Ovary (tissue), 9 donors: Measurements from ENCODE around the gene URM1. TPM values are rescaled to one million over a fixed set of nuclear protein-coding genes. Genes with fewer than 3 reads are reported as not detected.

ENCODE experiments used
- DNase-seq, 5 donors: peaks; one replicate each; pipeline ENCODE4 v3.0.0-alpha.2; 2019 to 2020
- H3K27ac ChIP-seq, 2 donors: fragments of 200-600 bp; one replicate each; pipeline versions ENCODE4 v1.5.1 to v1.8.0; 2019 to 2022
- H3K27me3 ChIP-seq: fragments of 200-600 bp; one replicate; pipeline ENCODE4 v1.8.0; 2022
- H3K36me3 ChIP-seq: fragments of 200-600 bp; sonication (generic); one replicate; pipeline ENCODE4 v1.5.1; 2019
- H3K4me1 ChIP-seq: one replicate; pipeline ENCODE4 v1.8.1; 2013; ENCODE audit warnings: mild to moderate bottlenecking, moderate library complexity; ENCODE audit not compliant: insufficient read depth
- H3K4me3 ChIP-seq: fragments of 200-600 bp; sonication (generic); one replicate; pipeline ENCODE4 v1.5.1; 2017
- H3K9me3 ChIP-seq, 2 donors: fragments of 200-600 bp in 1 of 2; sonication (generic) in 1 of 2; one replicate each; pipeline versions ENCODE4 v1.5.1 to v1.8.1; 2013 to 2019; ENCODE audit warnings: mild to moderate bottlenecking in 1 of 2, moderate library complexity in 1 of 2
- EP300 ChIP-seq: sonication (generic); formaldehyde crosslinking; IDR thresholded peaks from one replicate; pipeline ENCODE4 v1.6.1; 2017; ENCODE audit warnings: antibody characterized with exemption
- POLR2A ChIP-seq: fragments of 450-650 bp; IDR thresholded peaks from one replicate; pipeline ENCODE4 v1.6.1; 2017; ENCODE audit warnings: antibody characterized with exemption, mild to moderate bottlenecking, moderate library complexity
- WGBS, 3 donors: extraction: QIAGEN DNeasy Blood & Tissue Kit in 1 of 3; methylation state at CpG; one replicate each; pipeline versions ENCODE4 v1.1.5 to v1.1.7; 2013 to 2017; 5-methylcytosine and 5-hydroxymethylcytosine counted together
- intact Hi-C, 4 donors: fragments of 100-400 bp; cut with DNase I; formaldehyde crosslinking; loops; one replicate each; pipeline versions ENCODE4 v1.11.0 to v1.15.1; 2022 to 2023
- microRNA counts: library from miRNA; unstranded; fragments of <30 nt; microRNA quantifications from one replicate; lab custom pipeline; 2016
- microRNA-seq, 3 donors: library from miRNA; unstranded; fragments of <30 nt; microRNA quantifications; one replicate each; pipeline versions ENCODE4 to v1.2.0, GENCODE V29; 2019 to 2020
- polyA plus RNA-seq, 2 donors: library from polyadenylated mRNA; stranded (reverse); fragments of 200-250 nt in 1 of 2; fragments of 350-450 nt in 1 of 2; fragmentation: Illumina TruSeq in 1 of 2; extraction: RNeasy Lipid Tissue Mini Kit (QIAGEN cat#74804) in 1 of 2; gene quantifications; one replicate each; pipeline ENCODE4 v1.2.3, GENCODE V29; 2013 to 2014
- total RNA-seq, 7 donors: library from RNA; depleted of rRNA in 2 of 7; stranded (reverse); fragments of >200 nt in 2 of 7; fragmentation: NEBNext Ultra II Directional in 3 of 7; extraction: Animal tissue kit (Norgen Biotek cat#: 25700) in 3 of 7; gene quantifications; one replicate each; pipeline versions ENCODE4 v1.1.0 to v1.2.4, GENCODE V29; 2016 to 2023
- TF ChIP-seq, protein P1 (sequence below), 3 donors: fragments of 450-650 bp in 2 of 3; fragments of 200-600 bp in 1 of 3; IDR thresholded peaks; one replicate each; pipeline versions ENCODE4 v1.5.1 to v1.8.0; 2016 to 2022; ENCODE audit warnings: antibody characterized with exemption in 3 of 3, mild to moderate bottlenecking in 1 of 3
- donor health status: DM: no; HTN: no; CAD: no; lungs with moderate emphysema.
- donor health status: DM: no; HTN: no; CAD: no.
- donor health status: Bipolar disorder and iron deficiency.
- donor health status: DM: yes; HTN: yes; CAD: no.
- donor health status: DM: no; HTN: no; CAD: no.
- donor health status: DM: yes; HTN: yes; CAD: no.

URM1 gene
- total and polyA plus RNA-seq, 9 donors, result 20.5 to 51.4 (median 36.0) TPM

GRCh38 chr9:128435611-128436010 is 64.4 kb downstream of the URM1 start:
- TF ChIP-seq, protein P1, sequence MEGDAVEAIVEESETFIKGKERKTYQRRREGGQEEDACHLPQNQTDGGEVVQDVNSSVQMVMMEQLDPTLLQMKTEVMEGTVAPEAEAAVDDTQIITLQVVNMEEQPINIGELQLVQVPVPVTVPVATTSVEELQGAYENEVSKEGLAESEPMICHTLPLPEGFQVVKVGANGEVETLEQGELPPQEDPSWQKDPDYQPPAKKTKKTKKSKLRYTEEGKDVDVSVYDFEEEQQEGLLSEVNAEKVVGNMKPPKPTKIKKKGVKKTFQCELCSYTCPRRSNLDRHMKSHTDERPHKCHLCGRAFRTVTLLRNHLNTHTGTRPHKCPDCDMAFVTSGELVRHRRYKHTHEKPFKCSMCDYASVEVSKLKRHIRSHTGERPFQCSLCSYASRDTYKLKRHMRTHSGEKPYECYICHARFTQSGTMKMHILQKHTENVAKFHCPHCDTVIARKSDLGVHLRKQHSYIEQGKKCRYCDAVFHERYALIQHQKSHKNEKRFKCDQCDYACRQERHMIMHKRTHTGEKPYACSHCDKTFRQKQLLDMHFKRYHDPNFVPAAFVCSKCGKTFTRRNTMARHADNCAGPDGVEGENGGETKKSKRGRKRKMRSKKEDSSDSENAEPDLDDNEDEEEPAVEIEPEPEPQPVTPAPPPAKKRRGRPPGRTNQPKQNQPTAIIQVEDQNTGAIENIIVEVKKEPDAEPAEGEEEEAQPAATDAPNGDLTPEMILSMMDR (IDR thresholded peaks at IDR 0.05), result no peak
- TF ChIP-seq POLR2A (no peak), EP300 (no peak)
- Histone ChIP-seq H3K9me3 (no peaks in the 10 kb centered on the region), H3K36me3 (no peaks in the 10 kb centered on the region), H3K27me3 (no peaks in the 10 kb centered on the region), H3K4me3 (no peak overlapping the region), H3K4me1 (peaks cover 4% of the 10 kb centered on the region), H3K27ac (no peak overlapping the region)
- 85 to 95% (median 86%) methylated on average over 18 of the region's 18 CpGs for whole genome bisulfite sequencing, 3 donors
- DNase-seq, result no peak
- intact Hi-C loops, result no loop called here

DNA sequence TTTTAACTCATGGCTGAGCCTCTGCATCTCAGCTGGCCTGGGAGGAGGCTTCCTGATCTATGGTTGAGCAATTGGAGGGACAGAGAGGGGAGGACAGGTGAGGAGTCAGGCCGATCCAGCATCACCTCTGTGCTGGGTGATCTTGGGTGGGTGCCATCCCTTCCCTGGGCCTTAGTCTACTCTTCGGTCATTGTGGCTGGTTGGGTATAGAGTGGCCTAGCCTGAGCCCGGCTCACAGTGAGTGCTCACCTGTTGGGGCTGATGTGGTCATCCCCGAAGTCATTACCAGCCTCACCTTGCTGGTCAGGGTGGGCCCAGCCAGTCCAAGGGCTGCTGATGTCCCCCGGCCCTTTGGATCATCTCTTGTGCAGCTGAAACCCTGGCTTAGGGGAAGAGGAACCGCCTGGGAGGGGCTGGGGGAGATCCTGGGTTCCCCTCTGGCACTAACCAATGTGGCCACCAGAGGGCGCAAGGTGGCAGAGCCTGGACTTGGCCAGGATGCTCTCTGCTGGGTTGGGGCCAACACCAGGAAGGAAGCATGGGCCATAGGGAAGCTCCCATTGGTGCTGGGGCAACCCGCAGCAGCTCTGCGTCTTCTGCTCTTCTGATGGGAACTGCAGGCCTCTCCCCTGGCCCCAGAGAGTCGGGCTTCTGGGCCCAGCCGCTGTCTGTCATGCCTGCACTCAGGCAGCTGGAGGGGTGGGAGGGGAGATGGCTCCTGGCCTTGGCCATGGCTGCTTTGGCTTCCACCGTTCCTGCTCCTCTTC is 67.4 kb downstream of the URM1 start:
- Histone ChIP-seq H3K27ac (no peak overlapping the region), H3K9me3 (no peaks in the 10 kb centered on the region), H3K4me3 (no peak overlapping the region), H3K27me3 (no peaks in the 10 kb centered on the region), H3K4me1 (peaks cover 4% of the 10 kb centered on the region), H3K36me3 (no peaks in the 10 kb centered on the region)
- WGBS, 3 donors, result 28 to 33% (median 33%) methylated on average over 11 to 12 of the region's 12 CpGs
- DNase-seq, result peak; percentile 86 to 93 (median 90)
- TF ChIP-seq EP300, result no peak
- TF ChIP-seq, protein P1 (IDR thresholded peaks at IDR 0.05), result peak; percentile 88 to 97 (median 89)
- no peak for TF ChIP-seq POLR2A
- intact Hi-C loops, result no loop called here

GRCh38 chr9:128439273-128439672 is 68.1 kb downstream of the URM1 start:
- H3K27ac ChIP-seq, result no peak overlapping the region
- no peaks in the 10 kb centered on the region for H3K27me3 ChIP-seq
- no peaks in the 10 kb centered on the region for H3K9me3 ChIP-seq
- WGBS, 3 donors, result 55 to 61% (median 58%) methylated on average over 7 of the region's 7 CpGs
- H3K4me3 ChIP-seq, result no peak overlapping the region
- TF ChIP-seq POLR2A (no peak), EP300 (no peak)
- TF ChIP-seq, protein P1 (IDR thresholded peaks at IDR 0.05), result no peak
- H3K36me3 ChIP-seq, result no peaks in the 10 kb centered on the region
- intact Hi-C loops, result no loop called here
- no peak for DNase-seq
- H3K4me1 ChIP-seq, result peaks cover 4% of the 10 kb centered on the region

MicroRNA genes within 50 kb of the gene (microRNA counts, 767-probe panel; counts per million panel counts)
- 530 counts per million, percentile 78 among the panel's probes with 10 or more counts for microRNA hsa-miR-219-2-3p (lab: Ali Mortazavi, UCI)

Small RNAs within 50 kb of the gene (microRNA-seq; reads per million reads assigned to microRNA genes)
- gene MIR219B, result 0 reads per million in 3 donors

Other genes with a start within 250 kb of the URM1 start
- gene PTGES2, start 243.6 kb upstream of the URM1 start, total RNA-seq, result 10 to 100 TPM; 33.7 to 69.5 (median 61.3) TPM
- gene PTGES2, start 243.6 kb upstream of the URM1 start, polyA plus RNA-seq, result 10 to 100 TPM; 19.6 to 33.8 TPM
- gene LCN2, start 221.9 kb upstream of the URM1 start, total RNA-seq, result 10 to 100 TPM in 2 of 7 donors, 1 to 10 TPM in 3, under 1 TPM in 1, not detected in 1; 0.33 to 19.5 (median 4.3) TPM
- gene LCN2, start 221.9 kb upstream of the URM1 start, polyA plus RNA-seq, result under 1 TPM in 1 of 2 donors, not detected in 1; 0.46 TPM
- 100 to 1,000 TPM in 1 of 7 donors, 10 to 100 TPM in 6; 17.9 to 210 (median 31.7) TPM for gene BBLN, start 211.1 kb upstream of the URM1 start, total RNA-seq
- 10 to 100 TPM in 1 of 2 donors, 1 to 10 TPM in 1; 2.4 to 59.3 TPM for gene BBLN, start 211.1 kb upstream of the URM1 start, polyA plus RNA-seq
- 100 to 1,000 TPM in 5 of 7 donors, 10 to 100 TPM in 2; 53.1 to 185 (median 153) TPM for gene CIZ1, start 179.8 kb upstream of the URM1 start, total RNA-seq
- 10 to 100 TPM; 86.6 to 87.8 TPM for gene CIZ1, start 179.8 kb upstream of the URM1 start, polyA plus RNA-seq
- gene DNM1, start 168.0 kb upstream of the URM1 start, total RNA-seq, result 10 to 100 TPM in 1 of 7 donors, 1 to 10 TPM in 6; 1.2 to 10.4 (median 4.6) TPM
- 1 to 10 TPM; 2.0 to 7.6 TPM for gene DNM1, start 168.0 kb upstream of the URM1 start, polyA plus RNA-seq
- 100 to 1,000 TPM in 4 of 7 donors, 10 to 100 TPM in 3; 53.2 to 117 (median 107) TPM for gene GOLGA2, start 95.4 kb upstream of the URM1 start, total RNA-seq
- gene GOLGA2, start 95.4 kb upstream of the URM1 start, polyA plus RNA-seq, result 100 to 1,000 TPM in 1 of 2 donors, 10 to 100 TPM in 1; 63.7 to 114 TPM
- 10 to 100 TPM; 22.4 to 48.9 (median 29.5) TPM for gene SWI5, start 95.1 kb upstream of the URM1 start, total RNA-seq
- 10 to 100 TPM; 34.4 to 46.4 TPM for gene SWI5, start 95.1 kb upstream of the URM1 start, polyA plus RNA-seq
- gene TRUB2, start 48.9 kb upstream of the URM1 start, total RNA-seq, result 10 to 100 TPM in 6 of 7 donors, 1 to 10 TPM in 1; 4.6 to 29.4 (median 19.7) TPM
- gene TRUB2, start 48.9 kb upstream of the URM1 start, polyA plus RNA-seq, result 10 to 100 TPM in 1 of 2 donors, 1 to 10 TPM in 1; 9.7 to 20.7 TPM
- gene COQ4, start 48.5 kb upstream of the URM1 start, total RNA-seq, result 10 to 100 TPM; 24.4 to 75.7 (median 34.2) TPM
- 10 to 100 TPM; 22.0 to 38.0 TPM for gene COQ4, start 48.5 kb upstream of the URM1 start, polyA plus RNA-seq
- 10 to 100 TPM in 5 of 7 donors, 1 to 10 TPM in 2; 8.8 to 22.4 (median 11.0) TPM for gene SLC27A4, start 30.8 kb upstream of the URM1 start, total RNA-seq
- gene SLC27A4, start 30.8 kb upstream of the URM1 start, polyA plus RNA-seq, result 1 to 10 TPM; 4.8 to 8.7 TPM
- 10 to 100 TPM; 19.6 to 63.9 (median 45.8) TPM for gene CERCAM, start 49.5 kb downstream of the URM1 start, total RNA-seq
- gene CERCAM, start 49.5 kb downstream of the URM1 start, polyA plus RNA-seq, result 10 to 100 TPM; 24.2 to 27.3 TPM
- 10 to 100 TPM in 6 of 7 donors, 1 to 10 TPM in 1; 9.7 to 26.5 (median 20.3) TPM for gene ODF2, start 84.6 kb downstream of the URM1 start, total RNA-seq
- 10 to 100 TPM; 14.6 to 23.9 TPM for gene ODF2, start 84.6 kb downstream of the URM1 start, polyA plus RNA-seq
- 10 to 100 TPM; 12.4 to 20.2 (median 19.0) TPM for gene GLE1, start 133.3 kb downstream of the URM1 start, total RNA-seq
- 10 to 100 TPM; 14.0 to 28.2 TPM for gene GLE1, start 133.3 kb downstream of the URM1 start, polyA plus RNA-seq
- 100 to 1,000 TPM; 140 to 301 (median 261) TPM for gene SPTAN1, start 181.2 kb downstream of the URM1 start, total RNA-seq
- 100 to 1,000 TPM; 120 to 241 TPM for gene SPTAN1, start 181.2 kb downstream of the URM1 start, polyA plus RNA-seq